Measurements from ENCODE around the gene PDE11A.

Gene PDE11A

GRCh38 chr2:178025551-178026185 is 46.9 kb downstream of the PDE11A start:
- Mint-ChIP-seq H3K27me3 (no peaks in the 10 kb centered on the region), H3K4me3 (no peak overlapping the region), H3K9me3 (no peaks in the 10 kb centered on the region), H3K27ac (ENCODE audit: low read depth) (no peak overlapping the region), H3K4me1 (no peaks in the 10 kb centered on the region), H3K36me3 (ENCODE audit: insufficient read depth) (no peaks in the 10 kb centered on the region)
- DNase-seq (ENCODE audit: low spot score in 2 of 2) (no peak), ATAC-seq (replicated peaks; ENCODE audit: extremely low read depth, poor library complexity, severe bottlenecking) (no peak)

DNA sequence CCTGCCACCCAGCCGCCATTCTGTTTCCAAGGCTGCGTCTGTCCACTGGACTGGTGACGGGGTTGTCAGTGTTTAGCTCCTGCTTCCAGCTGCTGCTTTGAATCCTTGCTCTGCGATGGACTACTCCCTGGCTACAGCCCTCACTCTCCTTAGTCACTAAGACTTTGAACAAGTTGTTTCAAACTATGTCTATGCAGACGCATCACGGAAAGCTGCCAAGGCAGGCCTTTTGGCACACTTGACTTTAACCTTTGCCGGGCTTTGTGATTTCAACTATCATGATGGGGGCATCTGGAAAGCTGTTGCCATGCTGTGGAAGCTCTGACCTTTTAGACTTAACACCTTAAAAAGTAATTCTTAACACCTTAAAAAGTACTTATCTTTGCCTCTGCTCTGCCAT is 54.4 kb downstream of the PDE11A start:
- DNase-seq (ENCODE audit: low spot score in 2 of 2) = no peak
- peaks cover 11% of the 10 kb centered on the region for H3K27me3 Mint-ChIP-seq
- H3K4me1 Mint-ChIP-seq = no peaks in the 10 kb centered on the region
- H3K36me3 Mint-ChIP-seq (ENCODE audit: insufficient read depth) = no peaks in the 10 kb centered on the region
- ATAC-seq (replicated peaks; ENCODE audit: extremely low read depth, poor library complexity, severe bottlenecking) = no peak
- no peak overlapping the region for H3K4me3 Mint-ChIP-seq
- H3K9me3 Mint-ChIP-seq = no peaks in the 10 kb centered on the region
- no peak overlapping the region for H3K27ac Mint-ChIP-seq (ENCODE audit: low read depth)

DNA sequence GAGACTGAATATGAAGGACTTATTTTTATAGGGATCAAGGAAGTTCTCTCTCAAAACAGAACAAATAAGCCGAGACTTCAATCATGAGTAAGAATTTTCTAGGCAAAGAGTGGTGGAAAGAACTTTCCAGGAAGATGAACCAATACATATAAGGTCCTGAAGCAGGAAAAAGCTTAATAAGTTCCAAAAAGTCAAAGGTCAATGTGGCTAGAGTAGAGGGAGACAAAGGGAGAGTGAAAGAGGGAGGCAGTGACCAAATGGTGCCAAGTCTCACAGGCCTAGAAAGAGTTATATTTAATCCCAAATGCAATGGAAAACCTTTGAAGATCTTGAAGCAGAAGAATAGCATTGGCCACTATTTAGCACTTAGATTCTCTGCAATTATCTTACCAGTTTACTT is 56.0 kb downstream of the PDE11A start:
- no peaks in the 10 kb centered on the region for H3K4me1 Mint-ChIP-seq
- DNase-seq (ENCODE audit: low spot score in 2 of 2) (no peak), ATAC-seq (replicated peaks; ENCODE audit: extremely low read depth, poor library complexity, severe bottlenecking) (no peak)
- H3K27ac Mint-ChIP-seq (ENCODE audit: low read depth) = no peak overlapping the region
- H3K9me3 Mint-ChIP-seq = no peaks in the 10 kb centered on the region
- H3K36me3 Mint-ChIP-seq (ENCODE audit: insufficient read depth) = no peaks in the 10 kb centered on the region
- no peak overlapping the region for H3K4me3 Mint-ChIP-seq
- peaks cover 19% of the 10 kb centered on the region for H3K27me3 Mint-ChIP-seq

DNA sequence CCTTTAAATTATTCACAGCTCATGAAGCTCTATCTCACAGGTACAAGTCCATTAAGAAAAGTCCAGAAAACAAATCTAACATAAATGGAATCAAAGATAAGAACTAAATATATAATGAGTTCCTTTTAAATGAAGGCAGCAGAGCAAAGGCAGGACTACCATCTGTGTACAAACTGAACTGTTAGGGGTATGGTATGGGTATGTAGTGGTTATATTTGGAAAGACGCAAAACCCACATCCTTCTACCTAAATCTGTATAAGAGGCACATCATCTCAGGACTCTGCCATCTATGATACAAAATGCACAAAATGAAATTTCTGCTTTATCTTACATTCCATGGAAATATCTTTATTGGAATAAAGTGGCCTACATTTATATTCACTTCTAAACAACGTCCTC is 59.9 kb downstream of the PDE11A start:
- Mint-ChIP-seq H3K4me1 (no peaks in the 10 kb centered on the region), H3K27me3 (peaks cover 39% of the 10 kb centered on the region)
- ATAC-seq (replicated peaks; ENCODE audit: extremely low read depth, poor library complexity, severe bottlenecking) = no peak

GRCh38 chr2:178009813-178010212 is 62.8 kb downstream of the PDE11A start:
- Mint-ChIP-seq H3K36me3 (ENCODE audit: insufficient read depth) (no peaks in the 10 kb centered on the region), H3K4me3 (no peak overlapping the region), H3K27me3 (peaks cover 39% of the 10 kb centered on the region), H3K27ac (ENCODE audit: low read depth) (no peak overlapping the region), H3K4me1 (no peaks in the 10 kb centered on the region), H3K9me3 (no peaks in the 10 kb centered on the region)
- no peak for ATAC-seq (replicated peaks; ENCODE audit: extremely low read depth, poor library complexity, severe bottlenecking)
- DNase-seq (ENCODE audit: low spot score in 2 of 2) = no peak

More for the DNA sequence above, 59.9 kb downstream of the PDE11A start:
- Mint-ChIP-seq H3K9me3 (no peaks in the 10 kb centered on the region), H3K27ac (ENCODE audit: low read depth) (no peak overlapping the region), H3K4me3 (no peak overlapping the region), H3K36me3 (ENCODE audit: insufficient read depth) (no peaks in the 10 kb centered on the region)
- DNase-seq (ENCODE audit: low spot score in 2 of 2) = no peak

- H3K4me1 Mint-ChIP-seq = no peaks in the 10 kb centered on the region
- no peaks in the 10 kb centered on the region for H3K36me3 Mint-ChIP-seq (ENCODE audit: insufficient read depth)
- H3K27me3 Mint-ChIP-seq = peaks cover 31% of the 10 kb centered on the region
- ATAC-seq (replicated peaks; ENCODE audit: extremely low read depth, poor library complexity, severe bottlenecking) (no peak), DNase-seq (ENCODE audit: low spot score in 2 of 2) (no peak)
- H3K4me3 Mint-ChIP-seq = no peak overlapping the region
- H3K9me3 Mint-ChIP-seq = no peaks in the 10 kb centered on the region
- no peak overlapping the region for H3K27ac Mint-ChIP-seq (ENCODE audit: low read depth)
Measured at GRCh38 chr2:178008636-178009289, 63.8 kb downstream of the PDE11A start.

DNA sequence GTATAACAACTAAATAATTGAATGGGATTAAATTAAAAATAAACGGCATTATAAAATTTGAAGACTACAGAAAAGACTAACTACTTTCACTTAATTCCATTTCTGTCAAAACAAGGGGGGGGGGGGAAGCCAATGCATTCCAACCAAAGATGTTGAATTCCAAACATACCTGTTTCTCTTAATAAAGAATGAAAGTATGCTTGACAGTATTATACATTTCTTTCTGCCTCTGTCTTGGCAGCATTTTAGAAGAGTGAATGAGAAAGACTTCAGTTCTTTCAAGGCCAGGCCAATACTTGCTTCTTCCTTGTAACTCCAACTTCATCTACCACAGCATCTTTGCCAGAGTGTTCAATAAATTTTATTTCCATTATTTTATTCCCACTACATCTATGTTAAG is 65.9 kb downstream of the PDE11A start:
- Mint-ChIP-seq H3K4me1 (no peaks in the 10 kb centered on the region), H3K9me3 (no peaks in the 10 kb centered on the region), H3K27me3 (peaks cover 39% of the 10 kb centered on the region), H3K4me3 (no peak overlapping the region), H3K27ac (ENCODE audit: low read depth) (no peak overlapping the region), H3K36me3 (ENCODE audit: insufficient read depth) (no peaks in the 10 kb centered on the region)
- DNase-seq (ENCODE audit: low spot score in 2 of 2) (no peak), ATAC-seq (replicated peaks; ENCODE audit: extremely low read depth, poor library complexity, severe bottlenecking) (no peak)

DNA sequence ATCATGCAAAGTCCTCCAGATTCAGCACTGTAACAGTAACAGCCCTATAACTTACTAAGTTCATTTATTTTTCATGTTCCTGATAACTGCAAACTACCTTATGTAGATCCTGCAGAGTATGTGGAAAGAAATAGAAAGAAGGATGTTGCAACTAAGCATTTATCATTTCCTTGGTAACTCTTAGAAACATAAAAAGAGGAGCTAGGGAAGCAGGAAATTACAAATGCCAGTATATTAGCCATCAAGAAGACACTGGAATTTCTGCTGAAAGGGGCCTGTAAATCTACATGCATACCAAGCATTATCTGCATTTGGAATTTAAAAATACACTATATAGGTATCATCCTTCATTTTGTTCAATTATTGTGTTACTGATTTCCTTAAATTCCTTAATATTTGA is 66.8 kb downstream of the PDE11A start:
- Mint-ChIP-seq H3K9me3 (no peaks in the 10 kb centered on the region), H3K27me3 (peaks cover 29% of the 10 kb centered on the region), H3K4me1 (no peaks in the 10 kb centered on the region), H3K36me3 (ENCODE audit: insufficient read depth) (no peaks in the 10 kb centered on the region), H3K27ac (ENCODE audit: low read depth) (no peak overlapping the region), H3K4me3 (no peak overlapping the region)
- ATAC-seq (replicated peaks; ENCODE audit: extremely low read depth, poor library complexity, severe bottlenecking) = no peak
- no peak for DNase-seq (ENCODE audit: low spot score in 2 of 2)

DNA sequence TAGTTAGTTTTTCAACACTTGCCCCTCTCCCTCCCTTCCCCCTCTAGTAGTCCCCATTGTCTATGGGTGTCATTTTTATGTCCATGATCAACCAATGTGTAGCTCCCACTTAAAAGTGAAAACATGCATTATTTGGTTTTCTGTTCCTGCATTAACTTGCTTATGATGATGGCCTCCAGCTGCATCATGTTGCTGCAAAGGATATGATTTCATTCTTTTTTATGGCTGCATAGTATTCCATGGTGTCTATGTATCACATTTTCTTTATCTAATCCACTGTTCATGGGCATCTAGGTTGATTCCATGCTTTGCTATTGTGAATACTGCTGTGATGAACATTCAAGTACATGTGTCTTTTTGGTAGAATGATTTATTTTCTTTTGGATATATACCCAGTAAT is 70.5 kb downstream of the PDE11A start:
- H3K9me3 Mint-ChIP-seq = no peaks in the 10 kb centered on the region
- H3K27ac Mint-ChIP-seq (ENCODE audit: low read depth) = no peak overlapping the region
- no peak overlapping the region for H3K4me3 Mint-ChIP-seq

GRCh38 chr2:177998996-177999395 is 73.6 kb downstream of the PDE11A start:
- ATAC-seq (replicated peaks; ENCODE audit: extremely low read depth, poor library complexity, severe bottlenecking) (no peak), DNase-seq (ENCODE audit: low spot score in 2 of 2) (no peak)
- Mint-ChIP-seq H3K4me1 (no peaks in the 10 kb centered on the region), H3K27ac (ENCODE audit: low read depth) (no peak overlapping the region), H3K36me3 (ENCODE audit: insufficient read depth) (no peaks in the 10 kb centered on the region), H3K4me3 (no peak overlapping the region), H3K9me3 (no peaks in the 10 kb centered on the region), H3K27me3 (peaks cover 50% of the 10 kb centered on the region)

More for the DNA sequence above, 70.5 kb downstream of the PDE11A start:
- H3K4me1 Mint-ChIP-seq = no peaks in the 10 kb centered on the region
- peaks cover 36% of the 10 kb centered on the region for H3K27me3 Mint-ChIP-seq
- no peak for ATAC-seq (replicated peaks; ENCODE audit: extremely low read depth, poor library complexity, severe bottlenecking)
- no peaks in the 10 kb centered on the region for H3K36me3 Mint-ChIP-seq (ENCODE audit: insufficient read depth)
- no peak for DNase-seq (ENCODE audit: low spot score in 2 of 2)

DNA sequence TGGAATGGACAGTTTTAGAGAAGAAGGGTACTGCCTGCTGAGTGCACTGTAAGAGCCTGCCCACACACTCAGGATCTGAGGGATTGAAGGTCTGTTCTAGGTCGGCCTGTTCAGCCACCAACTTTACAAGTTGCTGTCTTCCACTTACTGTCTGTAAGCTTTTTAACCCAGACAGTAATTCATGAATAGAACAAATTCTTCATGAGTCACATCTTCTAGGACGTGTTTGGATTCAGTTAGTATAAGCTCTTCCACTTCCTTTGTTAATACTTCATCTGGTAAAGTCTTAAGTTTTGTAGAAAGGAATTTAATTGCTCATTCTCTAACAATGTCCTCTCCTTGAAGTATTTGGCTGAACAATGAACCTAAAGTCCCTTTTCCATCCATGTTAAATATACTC is 74.6 kb downstream of the PDE11A start:
- H3K36me3 Mint-ChIP-seq (ENCODE audit: insufficient read depth) = no peaks in the 10 kb centered on the region
- DNase-seq (ENCODE audit: low spot score in 2 of 2) (no peak), ATAC-seq (replicated peaks; ENCODE audit: extremely low read depth, poor library complexity, severe bottlenecking) (no peak)

GRCh38 chr2:177992992-177993391 is 79.6 kb downstream of the PDE11A start:
- H3K4me3 Mint-ChIP-seq = no peak overlapping the region
- no peaks in the 10 kb centered on the region for H3K36me3 Mint-ChIP-seq (ENCODE audit: insufficient read depth)
- DNase-seq (ENCODE audit: low spot score in 2 of 2) = no peak
- no peaks in the 10 kb centered on the region for H3K4me1 Mint-ChIP-seq
- H3K27me3 Mint-ChIP-seq = peaks cover 42% of the 10 kb centered on the region
- ATAC-seq (replicated peaks; ENCODE audit: extremely low read depth, poor library complexity, severe bottlenecking) = no peak
- H3K27ac Mint-ChIP-seq (ENCODE audit: low read depth) = no peak overlapping the region
- no peaks in the 10 kb centered on the region for H3K9me3 Mint-ChIP-seq

More for the DNA sequence above, 74.6 kb downstream of the PDE11A start:
- Mint-ChIP-seq H3K4me1 (no peaks in the 10 kb centered on the region), H3K27ac (ENCODE audit: low read depth) (no peak overlapping the region), H3K9me3 (no peaks in the 10 kb centered on the region), H3K27me3 (peaks cover 42% of the 10 kb centered on the region), H3K4me3 (no peak overlapping the region)

DNA sequence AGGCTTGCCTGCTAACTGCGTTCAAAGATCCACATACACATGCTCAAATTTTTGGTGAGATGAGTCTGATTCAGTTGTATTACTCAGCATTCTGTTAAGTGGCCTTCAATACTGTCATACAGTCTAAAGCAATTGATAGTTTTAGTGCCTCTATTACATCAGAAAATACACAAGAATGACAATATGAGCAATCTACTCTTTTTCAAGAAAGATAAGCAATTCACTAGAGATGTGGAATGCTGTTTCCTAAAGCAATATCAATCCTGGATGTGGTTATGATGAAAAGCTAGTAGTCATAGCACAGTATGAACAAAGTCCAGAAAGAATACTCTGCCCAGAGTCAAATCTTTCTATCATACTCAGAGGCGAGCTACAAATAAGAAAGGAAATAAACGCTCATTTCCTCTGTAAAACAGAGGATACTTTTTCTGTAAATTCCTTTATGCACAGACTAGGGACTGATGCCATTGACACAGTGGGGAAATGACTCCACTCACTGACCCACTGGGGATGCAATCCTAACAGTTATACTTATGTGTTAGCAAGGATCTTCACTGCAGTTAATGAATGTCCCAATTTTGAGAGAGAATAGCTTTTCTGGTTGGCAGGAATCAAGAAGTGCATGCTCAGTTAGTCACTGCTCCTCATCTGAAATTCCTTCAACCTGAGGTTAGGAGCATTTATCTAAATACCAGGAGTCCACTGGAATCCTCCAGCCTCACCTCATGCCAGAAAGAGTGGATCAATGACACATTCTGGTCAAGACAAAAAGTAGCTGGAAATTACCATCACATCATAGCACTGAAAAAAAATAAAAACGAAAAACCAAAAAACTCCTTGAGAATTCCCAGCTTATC is 83.3 kb downstream of the PDE11A start:
- Mint-ChIP-seq H3K4me3 (no peak overlapping the region), H3K9me3 (no peaks in the 10 kb centered on the region)
- ATAC-seq (replicated peaks; ENCODE audit: extremely low read depth, poor library complexity, severe bottlenecking) = no peak

More for the DNA sequence above, 83.3 kb downstream of the PDE11A start:
- Mint-ChIP-seq H3K27ac (ENCODE audit: low read depth) (no peak overlapping the region), H3K27me3 (peaks cover 26% of the 10 kb centered on the region), H3K4me1 (no peaks in the 10 kb centered on the region), H3K36me3 (ENCODE audit: insufficient read depth) (no peaks in the 10 kb centered on the region)
- DNase-seq (ENCODE audit: low spot score in 2 of 2) = no peak
